ENCODE results near the gene CALHM4.

CALHM4 gene

GRCh38 chr6:116605935-116606334 is 52.4 kb downstream of the CALHM4 start:
- Mint-ChIP-seq H3K9me3 (peaks cover 5% of the 10 kb centered on the region), H3K36me3 (ENCODE audit: low read depth) (peaks cover 19% of the 10 kb centered on the region)

More at GRCh38 chr6:116605935-116606334, 52.4 kb downstream of the CALHM4 start:
- Mint-ChIP-seq H3K4me3 (no peak overlapping the region), H3K27me3 (ENCODE audit: low read depth) (no peaks in the 10 kb centered on the region), H3K4me1 (no peaks in the 10 kb centered on the region), H3K27ac (no peak overlapping the region)
- no peak for TF ChIP-seq CTCF (IDR thresholded peaks at IDR 0.05; ENCODE audit: unreplicated experiment in 3 of 3)
